Loucy (cell line): ENCODE results near the gene CCNI.

Experiments
- EZH2phosphoT487 ChIP-seq: fragments of 200-600 bp; IDR thresholded peaks from 2 replicates; pipeline ENCODE4 v1.6.1; 2018; ENCODE audit warnings: antibody characterized with exemption, mild to moderate bottlenecking, moderate library complexity, borderline replicate concordance
- TF ChIP-seq, protein P1 (sequence below): fragments of 200-600 bp; sonication (generic); conservative IDR thresholded peaks from 2 replicates; pipeline ENCODE4 v1.5.1; 2014; ENCODE audit warnings: mild to moderate bottlenecking, antibody characterized with exemption, low read length

DNA sequence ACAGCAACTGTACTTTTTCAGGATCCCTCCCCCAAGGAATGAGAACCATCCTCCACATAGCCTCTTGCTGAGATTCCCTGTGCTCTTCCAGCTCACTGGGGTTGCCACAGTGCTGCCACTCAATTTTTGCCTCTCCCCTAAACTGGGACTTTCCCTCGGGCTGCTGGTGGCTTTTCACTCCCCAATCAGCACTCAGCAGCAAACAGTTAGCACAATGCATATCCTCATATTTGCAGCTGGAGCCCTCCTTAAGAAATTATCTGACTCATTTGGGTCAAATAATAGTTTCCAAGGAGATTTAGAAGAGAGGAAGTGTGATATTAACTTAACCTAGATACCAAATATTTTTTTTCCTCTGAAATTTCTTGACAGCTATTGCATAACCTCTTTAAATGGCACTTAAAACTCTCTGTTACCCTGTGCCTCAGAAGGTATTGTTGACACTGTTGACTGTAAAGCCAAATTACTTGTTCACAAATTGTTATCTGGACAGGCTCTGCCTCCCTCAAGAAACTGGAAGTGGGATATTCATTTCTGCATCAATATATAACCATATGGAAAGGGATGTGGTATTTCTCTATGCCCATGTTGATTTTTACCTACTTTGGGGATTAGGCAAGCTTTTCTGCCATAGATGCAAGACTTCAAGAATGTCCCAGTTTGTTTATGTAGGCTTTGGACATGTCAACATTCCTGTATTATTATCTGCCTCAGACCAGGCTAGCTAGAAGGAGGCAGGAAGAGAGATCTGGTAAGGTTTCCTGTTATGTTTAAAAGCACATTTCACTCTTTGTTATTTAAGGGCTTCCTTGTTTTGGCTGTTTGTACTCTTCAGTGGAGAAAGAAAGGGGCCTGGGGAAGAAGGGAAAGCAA lies 68.2 kb downstream of the CCNI start:
- TF ChIP-seq, protein P1, sequence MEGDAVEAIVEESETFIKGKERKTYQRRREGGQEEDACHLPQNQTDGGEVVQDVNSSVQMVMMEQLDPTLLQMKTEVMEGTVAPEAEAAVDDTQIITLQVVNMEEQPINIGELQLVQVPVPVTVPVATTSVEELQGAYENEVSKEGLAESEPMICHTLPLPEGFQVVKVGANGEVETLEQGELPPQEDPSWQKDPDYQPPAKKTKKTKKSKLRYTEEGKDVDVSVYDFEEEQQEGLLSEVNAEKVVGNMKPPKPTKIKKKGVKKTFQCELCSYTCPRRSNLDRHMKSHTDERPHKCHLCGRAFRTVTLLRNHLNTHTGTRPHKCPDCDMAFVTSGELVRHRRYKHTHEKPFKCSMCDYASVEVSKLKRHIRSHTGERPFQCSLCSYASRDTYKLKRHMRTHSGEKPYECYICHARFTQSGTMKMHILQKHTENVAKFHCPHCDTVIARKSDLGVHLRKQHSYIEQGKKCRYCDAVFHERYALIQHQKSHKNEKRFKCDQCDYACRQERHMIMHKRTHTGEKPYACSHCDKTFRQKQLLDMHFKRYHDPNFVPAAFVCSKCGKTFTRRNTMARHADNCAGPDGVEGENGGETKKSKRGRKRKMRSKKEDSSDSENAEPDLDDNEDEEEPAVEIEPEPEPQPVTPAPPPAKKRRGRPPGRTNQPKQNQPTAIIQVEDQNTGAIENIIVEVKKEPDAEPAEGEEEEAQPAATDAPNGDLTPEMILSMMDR: no peak
- no peak for TF ChIP-seq EZH2phosphoT487
